Fibroblast of the aortic adventitia (primary cell): Measurements from ENCODE around the gene RAG2. TPM values are rescaled to one million over a fixed set of nuclear protein-coding genes. Genes with fewer than 3 reads are reported as not detected.

ENCODE experiments used
- DNase-seq: peaks from one replicate; pipeline ENCODE4 v3.0.0-alpha.2; 2010; ENCODE audit warnings: low read depth
- H3K4me3 ChIP-seq: 2 replicates; pipeline ENCODE4 v1.5.1; 2011; ENCODE audit warnings: low read depth, mild to moderate bottlenecking, control low read depth, low read length, moderate library complexity
- CTCF ChIP-seq: IDR thresholded peaks from 2 replicates; pipeline ENCODE4 v1.5.1; 2011; ENCODE audit warnings: mild to moderate bottlenecking, low read length, control low read depth, inconsistent platforms; ENCODE audit not compliant: insufficient read depth
- total RNA-seq: library from RNA; depleted of rRNA; stranded (reverse); fragments of >200 nt; gene quantifications from 2 replicates; pipeline ENCODE4 v1.2.3, GENCODE V29; 2012; ENCODE audit warnings: low replicate concordance

Gene RAG2
- total RNA-seq, 1 donor = not detected

- no peak for TF ChIP-seq CTCF
- DNase-seq = no peak
- no peak overlapping the region for H3K4me3 ChIP-seq
These were observed 29.0 kb upstream of the RAG2 start for GRCh38 chr11:36627006-36627405.

GRCh38 chr11:36623494-36623893 lies 25.5 kb upstream of the RAG2 start:
- no peak for TF ChIP-seq CTCF
- no peak overlapping the region for H3K4me3 ChIP-seq
- DNase-seq = no peak

DNA sequence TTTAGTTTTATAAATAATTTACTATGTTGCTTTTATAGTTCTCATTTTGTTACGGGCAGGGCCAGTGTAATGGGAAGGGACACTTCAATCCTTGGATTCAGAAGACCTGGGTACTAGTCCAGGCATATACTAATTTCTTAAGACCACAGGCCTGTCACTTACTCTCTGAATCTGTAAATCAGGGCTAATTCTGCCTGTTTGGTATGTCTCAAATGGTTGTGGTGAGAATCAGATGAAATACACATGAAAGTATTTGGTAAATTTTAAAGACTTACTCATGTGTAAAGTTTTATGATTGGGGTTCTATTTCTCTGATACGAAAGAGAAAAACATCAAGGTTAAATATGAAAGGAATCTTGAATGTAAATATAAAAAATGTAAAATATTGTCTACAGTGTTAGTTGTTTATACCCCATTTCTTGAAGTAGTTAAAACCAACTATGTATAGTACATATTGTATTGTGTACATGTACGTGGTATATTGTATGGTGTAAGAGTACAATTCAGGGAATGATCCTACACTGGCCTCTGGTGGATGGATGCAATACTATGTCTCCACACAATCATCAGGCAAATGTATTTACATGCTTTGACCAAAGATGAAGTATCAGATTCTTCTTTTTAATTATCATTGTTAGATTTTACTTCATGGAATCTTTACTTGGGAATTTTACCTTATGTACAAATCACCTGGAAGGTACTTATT lies 24.5 kb upstream of the RAG2 start:
- peak; percentile 41 for DNase-seq
- no peak overlapping the region for H3K4me3 ChIP-seq
- peak; percentile 55 for TF ChIP-seq CTCF

DNA sequence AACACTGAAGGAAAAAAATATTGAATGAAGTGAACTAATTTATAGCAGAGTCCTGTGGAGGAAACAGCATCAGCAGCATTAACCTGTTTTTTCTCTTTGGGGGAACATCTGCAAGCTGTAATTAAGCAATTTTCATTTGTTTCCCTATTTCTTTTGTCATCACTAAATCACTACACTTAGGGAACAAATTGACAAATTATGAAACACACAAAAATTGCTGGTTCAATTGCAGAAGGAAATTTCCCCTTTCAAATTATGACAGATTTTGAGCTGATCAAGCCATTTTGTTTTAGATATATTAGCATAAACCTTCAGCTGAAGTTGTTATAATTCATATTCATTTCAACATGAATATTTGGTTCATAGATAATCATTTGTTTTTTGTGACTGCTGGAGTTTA lies 22.2 kb upstream of the RAG2 start:
- no peak for TF ChIP-seq CTCF
- no peak for DNase-seq
- no peak overlapping the region for H3K4me3 ChIP-seq

- TF ChIP-seq CTCF = no peak
- no peak overlapping the region for H3K4me3 ChIP-seq
- peak; percentile 11 for DNase-seq
These were observed 21.5 kb upstream of the RAG2 start for GRCh38 chr11:36619502-36619901.

DNA sequence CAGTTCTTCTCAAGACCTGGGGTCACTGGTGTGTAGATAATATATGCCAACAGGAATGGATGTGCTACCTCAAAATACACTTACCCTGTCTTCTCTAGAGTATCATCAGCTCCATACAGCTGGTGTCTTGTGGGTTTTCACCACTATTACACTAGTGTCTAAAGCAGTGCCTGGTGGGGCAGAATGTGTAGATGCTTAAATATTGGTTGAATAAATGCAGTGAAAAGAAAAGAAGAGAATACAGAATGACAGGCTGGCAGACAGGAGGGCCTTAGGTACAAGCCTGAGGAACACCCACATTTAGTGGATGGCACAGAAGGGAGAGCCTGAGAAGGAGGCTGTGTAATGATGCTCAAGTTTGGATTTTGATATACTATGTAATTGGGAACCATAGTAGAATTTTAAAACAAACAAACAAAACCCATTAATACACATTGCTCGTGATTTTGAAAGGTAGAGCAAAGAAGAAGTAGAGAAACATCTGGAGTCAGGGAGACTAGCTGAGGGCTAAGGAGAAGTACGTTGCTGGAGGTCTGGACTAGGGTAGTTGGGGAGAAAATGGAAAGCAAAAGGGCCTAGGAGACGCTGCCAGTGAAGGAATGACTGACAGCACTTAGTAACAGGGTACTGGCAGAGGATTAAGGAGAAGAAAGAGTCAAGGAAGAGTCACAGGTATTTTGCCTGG lies 20.5 kb upstream of the RAG2 start:
- TF ChIP-seq CTCF = no peak
- DNase-seq = no peak
- no peak overlapping the region for H3K4me3 ChIP-seq
